SK-N-MC (cell line): Measurements from ENCODE around the gene MT1HL1.
"Not testable (repeated sequence)": the region's sequence is repeated elsewhere in the genome, so short reads cannot be mapped to it uniquely, and the experiment has no call there.

Experiments used
- DNase-seq: peaks from one replicate; pipeline ENCODE4 v3.0.0-alpha.2; 2011; ENCODE audit warnings: low read depth, low spot score
- H3K27ac ChIP-seq: fragments of 200-600 bp; sonication (generic); 2 replicates; pipeline ENCODE4 v1.5.1; 2016; ENCODE audit warnings: mixed run types
- H3K36me3 ChIP-seq: fragments of 200-600 bp; sonication (generic); 2 replicates; pipeline ENCODE4 v1.6.1; 2017; ENCODE audit warnings: antibody characterized with exemption, low read length, mixed read lengths; ENCODE audit not compliant: insufficient read depth
- H3K4me3 ChIP-seq: fragments of 200-600 bp; sonication (generic); 2 replicates; pipeline ENCODE4 v1.5.1; 2016
- H3K9ac ChIP-seq: fragments of 200-600 bp; sonication (generic); 2 replicates; pipeline ENCODE4 v1.8.0; 2017; ENCODE audit warnings: mixed run types, mixed read lengths; ENCODE audit not compliant: insufficient read length
- H3K9me3 ChIP-seq: fragments of 200-600 bp; sonication (generic); 2 replicates; pipeline ENCODE4 v1.6.1; 2017; ENCODE audit warnings: low read depth, mild to moderate bottlenecking, antibody characterized with exemption, low read length, moderate library complexity, mixed read lengths
- EZH2 ChIP-seq: fragments of 200-600 bp; sonication (generic); IDR thresholded peaks from one replicate; pipeline ENCODE4 v1.6.1; 2017; ENCODE audit warnings: antibody characterized with exemption
- FOXP2 ChIP-seq: optimal IDR thresholded peaks from 2 replicates; pipeline ENCODE3; 2011; ENCODE audit warnings: mild to moderate bottlenecking, moderate library complexity; ENCODE audit not compliant: insufficient read depth; ENCODE audit errors: extremely low read length, control extremely low read depth
- POLR2AphosphoS5 ChIP-seq: IDR thresholded peaks from 2 replicates; pipeline ENCODE4 v1.6.1; 2012; ENCODE audit warnings: mild to moderate bottlenecking, low read depth, low read length, borderline replicate concordance

The MT1HL1 gene

DNA sequence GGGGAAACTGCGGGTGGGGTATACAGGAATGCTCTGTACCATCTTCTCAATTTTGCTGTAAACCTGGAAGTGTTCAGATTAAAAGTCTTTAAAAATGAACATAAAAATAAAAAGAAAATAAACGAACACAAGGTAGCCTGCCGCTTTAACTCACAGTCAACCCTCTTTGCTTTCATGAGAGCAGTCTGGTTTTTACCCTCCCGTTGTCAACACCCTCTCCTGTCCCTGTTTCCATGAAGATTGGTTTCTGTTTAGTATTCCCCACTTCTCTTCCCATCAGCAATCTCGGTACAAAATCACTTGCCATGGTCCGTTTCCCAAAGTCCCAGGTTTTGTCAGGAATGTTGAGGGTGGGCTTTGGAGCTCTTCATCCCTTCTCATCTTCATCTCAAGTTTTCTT lies 28.8 kb downstream of the MT1HL1 start:
- no peak for DNase-seq
- Histone ChIP-seq H3K9me3 (no peaks in the 10 kb centered on the region), H3K9ac (no peak overlapping the region), H3K27ac (no peak overlapping the region), H3K36me3 (no peaks in the 10 kb centered on the region), H3K4me3 (no peak overlapping the region)
- TF ChIP-seq FOXP2 (no peak), EZH2 (no peak), POLR2AphosphoS5 (no peak)

DNA sequence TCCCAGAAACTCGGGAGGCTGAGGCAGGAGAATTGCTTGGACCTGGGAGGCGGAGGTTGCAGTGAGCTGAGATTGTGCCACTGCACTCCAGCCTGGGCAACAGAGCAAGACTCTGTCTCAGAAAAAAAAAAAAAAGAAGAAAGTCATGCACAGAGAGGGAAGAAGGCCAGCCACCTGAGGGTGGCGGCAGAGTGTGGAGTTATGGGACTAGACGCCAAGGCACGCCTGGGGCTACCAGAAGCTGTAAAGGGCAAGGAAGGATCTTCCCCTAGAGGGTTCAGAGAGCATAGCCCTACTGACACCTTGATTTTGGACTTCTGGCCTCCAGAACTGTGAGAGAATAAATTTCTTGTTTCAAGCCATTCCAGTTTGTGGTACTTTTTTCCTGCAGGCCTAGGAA lies 30.2 kb downstream of the MT1HL1 start:
- not testable (repeated sequence) for H3K36me3 ChIP-seq, H3K4me3 ChIP-seq, H3K9me3 ChIP-seq, DNase-seq, H3K27ac ChIP-seq, H3K9ac ChIP-seq

DNA sequence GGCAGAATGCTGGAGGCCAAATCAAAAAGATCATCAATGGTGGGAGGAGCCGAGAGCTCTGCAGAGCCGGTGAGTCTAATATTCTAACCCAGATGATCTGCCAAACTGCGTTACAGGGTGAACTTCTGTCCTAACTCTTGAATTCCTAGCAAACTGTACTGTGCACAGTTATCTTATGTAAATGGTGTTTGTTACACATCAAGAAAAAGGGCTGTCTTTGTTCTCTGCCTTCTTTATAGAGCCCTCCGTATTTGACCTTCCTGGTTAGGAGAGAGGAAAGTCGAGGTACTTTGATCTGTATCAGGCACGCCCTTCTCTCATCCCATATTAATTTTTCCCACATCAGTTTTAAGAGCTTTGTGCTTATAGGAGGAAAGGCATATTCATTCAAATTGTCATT lies 37.6 kb downstream of the MT1HL1 start:
- no peak overlapping the region for H3K4me3 ChIP-seq
- no peaks in the 10 kb centered on the region for H3K9me3 ChIP-seq
- DNase-seq, result no peak
- H3K36me3 ChIP-seq, result no peaks in the 10 kb centered on the region
- no peak overlapping the region for H3K9ac ChIP-seq
- TF ChIP-seq EZH2 (no peak), POLR2AphosphoS5 (no peak), FOXP2 (no peak)
- no peak overlapping the region for H3K27ac ChIP-seq

DNA sequence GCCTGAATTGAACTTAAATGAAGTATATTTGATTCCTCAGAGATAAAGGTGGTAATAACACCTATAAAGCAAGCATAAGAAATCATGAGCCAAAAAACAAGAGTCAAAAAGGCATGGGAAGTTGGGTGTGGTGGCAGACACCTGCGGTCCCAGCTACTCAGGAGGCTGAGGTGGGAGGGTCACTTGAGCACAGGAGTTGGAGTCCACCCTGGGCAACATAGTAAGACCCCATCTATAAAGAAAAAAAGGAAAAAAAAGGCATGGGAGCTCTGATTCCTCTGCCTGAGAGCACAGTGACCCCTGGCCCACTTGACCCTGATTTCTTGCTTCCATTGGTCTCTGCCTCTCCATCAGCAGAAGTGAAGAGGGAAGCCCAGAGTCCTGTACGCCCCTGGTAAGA lies 40.3 kb downstream of the MT1HL1 start:
- DNase-seq, result no peak
- no peak overlapping the region for H3K4me3 ChIP-seq
- no peaks in the 10 kb centered on the region for H3K36me3 ChIP-seq
- TF ChIP-seq FOXP2 (no peak), EZH2 (no peak), POLR2AphosphoS5 (no peak)
- no peak overlapping the region for H3K27ac ChIP-seq
- H3K9me3 ChIP-seq, result no peaks in the 10 kb centered on the region
- H3K9ac ChIP-seq, result no peak overlapping the region

DNA sequence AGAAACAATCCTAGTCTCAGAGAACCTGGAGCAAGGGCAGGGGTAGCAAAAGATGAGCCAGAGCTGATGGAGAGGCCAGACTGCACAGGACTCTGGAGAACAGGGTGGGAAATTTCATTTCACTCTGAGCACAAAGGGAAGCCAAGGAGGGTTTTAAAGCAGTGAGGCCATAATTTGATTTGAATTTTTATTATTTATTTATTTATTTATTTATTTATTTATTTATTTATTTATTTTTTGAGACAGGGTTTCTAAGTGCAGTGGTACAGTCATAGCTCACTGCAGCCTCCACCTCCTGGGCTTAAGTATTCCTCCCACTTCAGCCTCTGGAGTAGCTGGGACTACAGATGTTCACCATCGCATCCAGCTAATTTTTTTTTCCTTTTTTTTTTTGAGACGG lies 45.1 kb downstream of the MT1HL1 start:
- no peak for TF ChIP-seq EZH2
- no peak for TF ChIP-seq FOXP2
- no peak for TF ChIP-seq POLR2AphosphoS5
- Histone ChIP-seq H3K36me3 (no peaks in the 10 kb centered on the region), H3K9ac (no peak overlapping the region), H3K27ac (no peak overlapping the region), H3K4me3 (no peak overlapping the region), H3K9me3 (no peaks in the 10 kb centered on the region)
- no peak for DNase-seq

DNA sequence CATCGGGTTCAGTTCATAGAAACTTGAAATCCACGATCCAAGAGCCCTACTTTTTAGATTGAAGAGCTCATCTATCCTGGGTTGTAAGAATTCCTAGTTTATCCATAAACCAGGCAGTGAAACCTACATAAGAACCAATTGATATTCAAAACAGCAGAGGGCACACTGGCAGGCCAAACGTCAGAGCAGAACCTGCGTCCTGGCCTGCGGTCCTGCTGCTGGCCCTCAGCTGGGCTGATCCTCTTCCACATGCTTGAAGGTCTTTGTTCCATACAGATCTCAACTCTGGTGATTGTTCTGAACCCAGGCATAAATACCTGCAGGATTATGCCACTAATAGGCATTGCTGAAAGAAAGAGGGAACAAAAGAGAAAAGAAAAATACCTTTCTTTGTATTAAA lies 47.0 kb downstream of the MT1HL1 start:
- no peaks in the 10 kb centered on the region for H3K9me3 ChIP-seq
- H3K27ac ChIP-seq, result no peak overlapping the region
- no peak overlapping the region for H3K9ac ChIP-seq
- TF ChIP-seq POLR2AphosphoS5 (no peak), FOXP2 (no peak), EZH2 (no peak)
- no peaks in the 10 kb centered on the region for H3K36me3 ChIP-seq
- no peak for DNase-seq
- H3K4me3 ChIP-seq, result no peak overlapping the region
